CD4-positive, alpha-beta T cell treated with Interferon alpha-2 for 1 hour (primary cell): ENCODE measurements around the gene NDRG3.
"Not testable (repeated sequence)": the region's sequence is repeated elsewhere in the genome, so short reads cannot be mapped to it uniquely, and the experiment has no call there.

Source experiments
- DNase-seq, 2 donors: peaks; one replicate each; pipeline ENCODE4 v3.0.0-alpha.2; 2020 to 2022

NDRG3 gene

DNA sequence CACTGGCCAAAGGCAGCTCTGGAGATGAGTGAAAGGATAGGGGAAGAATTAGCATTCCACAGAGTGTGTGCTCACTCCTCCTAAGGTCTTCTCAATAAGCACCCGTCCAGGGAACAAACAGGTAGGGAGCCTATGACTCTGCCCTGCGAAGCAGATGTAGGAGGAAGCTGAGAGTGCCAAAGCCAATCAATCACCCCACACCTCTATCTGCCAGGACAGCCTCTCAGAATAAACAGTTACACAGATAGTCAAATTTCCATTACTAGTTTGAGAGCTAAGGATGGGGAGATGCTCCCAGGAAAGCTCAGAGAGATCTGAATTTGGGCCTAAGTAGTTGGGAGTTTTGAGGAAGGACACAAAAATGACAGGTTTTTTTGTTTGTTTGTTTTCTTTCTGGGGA lies 59.4 kb downstream of the NDRG3 start:
- no peak for DNase-seq

DNA sequence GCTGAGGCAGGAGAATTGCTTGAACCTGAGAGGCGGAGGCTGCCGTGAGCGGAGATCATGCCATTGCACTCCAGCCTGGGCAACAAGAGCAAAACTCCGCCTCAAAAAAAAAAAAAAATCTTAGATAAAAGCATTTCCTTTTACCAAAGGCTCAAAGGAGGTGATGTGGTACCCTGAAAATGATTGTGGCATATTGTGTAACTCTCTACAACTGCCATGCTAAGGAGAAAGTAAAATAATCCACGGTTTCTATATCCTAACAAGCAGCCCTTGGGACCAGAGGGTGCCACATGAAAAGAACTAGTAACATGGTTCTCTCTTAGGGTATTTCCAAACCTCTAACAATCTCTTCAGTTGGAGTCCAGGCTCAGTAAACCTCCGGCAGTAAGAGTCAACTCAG lies 61.1 kb downstream of the NDRG3 start:
- DNase-seq, result no peak

DNA sequence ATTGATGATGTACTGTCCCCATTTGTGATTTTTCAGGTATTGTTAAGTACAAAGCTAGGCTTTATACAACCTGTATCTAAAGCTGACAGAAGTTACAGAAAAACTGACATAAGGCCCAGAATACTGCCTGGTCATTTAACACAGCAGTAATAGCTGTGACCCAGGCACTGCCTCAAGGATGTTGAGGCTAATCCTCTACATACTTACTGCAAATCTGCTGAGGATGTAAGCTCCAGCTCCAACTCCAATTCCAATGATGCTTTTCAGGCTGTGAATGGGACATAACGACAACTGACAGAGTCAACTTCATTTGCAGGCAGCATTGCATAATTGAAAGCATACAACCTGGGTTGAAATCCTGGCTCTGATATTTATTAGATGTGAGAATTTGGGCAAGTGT lies 63.6 kb downstream of the NDRG3 start:
- no peak for DNase-seq

DNA sequence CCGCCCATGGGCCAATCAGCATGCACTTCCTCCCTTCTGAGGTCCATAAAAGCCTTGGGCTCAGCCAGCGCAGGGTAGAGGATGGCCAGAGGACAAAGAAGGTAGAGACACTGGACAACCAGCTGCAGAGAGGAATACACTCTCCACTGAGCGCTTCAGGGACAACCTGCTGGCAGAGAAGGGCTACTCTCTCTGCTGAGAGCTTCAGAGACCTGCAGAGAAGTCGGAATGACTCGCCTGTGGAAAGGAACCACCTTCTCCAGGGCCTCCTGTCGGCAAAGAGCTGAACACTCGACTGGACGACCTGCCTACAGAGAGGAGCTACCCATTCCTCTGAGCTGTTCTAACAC lies 68.5 kb downstream of the NDRG3 start:
- no peak for DNase-seq

DNA sequence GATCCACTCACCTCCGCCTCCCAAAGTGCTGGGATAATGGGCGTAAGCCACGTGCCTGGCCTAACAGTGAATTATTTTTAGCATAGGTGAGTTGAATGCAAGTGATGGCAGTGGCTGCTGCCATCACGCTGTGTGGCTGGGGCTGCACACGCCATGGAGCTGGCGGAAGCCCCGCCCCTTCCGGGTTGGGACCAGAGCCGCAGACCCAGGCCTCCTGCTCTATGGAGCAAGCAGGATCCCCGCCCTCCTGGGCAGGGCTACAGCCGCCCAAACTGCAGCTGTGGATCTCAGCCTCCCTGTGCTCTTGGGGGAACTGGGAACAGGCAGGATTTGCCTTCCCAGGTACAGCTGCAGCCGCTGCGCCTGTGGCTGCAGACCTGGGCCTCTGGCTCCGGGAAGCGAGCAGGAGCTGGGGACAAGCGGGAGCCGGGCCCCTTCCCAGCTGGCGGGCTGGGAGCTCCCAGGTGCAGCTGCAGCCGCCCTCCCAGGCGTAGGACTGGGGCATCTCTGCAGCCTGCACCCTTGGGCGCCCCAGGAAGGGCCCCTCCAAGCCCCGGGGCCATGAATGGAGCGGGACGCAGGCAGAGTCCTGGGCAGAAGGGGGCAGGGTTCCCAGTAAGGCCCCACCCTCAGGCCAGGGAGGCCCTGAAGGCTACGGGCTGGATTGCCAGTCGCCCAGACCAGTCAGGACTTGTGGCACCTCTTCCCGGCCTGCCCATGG lies 69.0 kb downstream of the NDRG3 start:
- DNase-seq, result no peak

DNA sequence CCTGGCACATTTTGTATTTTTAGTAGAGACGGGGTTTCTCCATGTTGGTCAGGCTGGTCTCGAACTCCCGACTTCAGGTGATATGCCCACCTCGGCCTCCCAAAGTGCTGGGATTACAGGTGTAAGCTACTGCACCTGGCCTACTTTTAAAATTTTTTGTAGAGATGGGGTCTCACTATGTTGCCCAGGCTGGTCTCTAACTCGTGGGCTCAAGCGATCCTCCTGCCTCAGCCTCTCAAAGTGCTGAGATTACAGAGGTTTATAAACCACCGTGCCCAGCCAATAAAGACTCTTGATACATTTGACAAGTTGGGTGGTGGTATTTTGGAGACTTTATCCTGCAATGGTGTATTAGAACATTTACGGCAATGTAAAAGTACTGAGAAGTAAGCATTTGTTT lies 70.3 kb downstream of the NDRG3 start:
- not testable (repeated sequence) for DNase-seq

DNA sequence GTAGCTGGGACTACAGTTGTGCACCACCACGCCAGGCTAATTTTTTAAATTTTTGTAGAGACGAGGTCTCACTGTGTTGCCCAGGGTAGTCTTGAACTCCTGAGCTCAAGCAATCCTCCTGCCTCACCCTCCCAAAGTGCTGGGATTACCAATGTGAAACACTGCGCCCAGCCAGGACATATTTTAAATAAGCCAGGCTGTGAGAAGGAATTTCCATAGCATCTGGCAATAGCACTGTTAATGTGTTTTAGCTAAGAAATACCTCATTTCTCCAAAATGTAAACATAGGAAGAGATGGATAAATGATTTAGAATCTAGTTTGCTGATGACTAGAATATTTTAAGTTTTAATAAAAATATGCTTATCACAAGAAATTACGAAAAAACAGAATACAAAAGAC lies 72.9 kb downstream of the NDRG3 start:
- no peak for DNase-seq

DNA sequence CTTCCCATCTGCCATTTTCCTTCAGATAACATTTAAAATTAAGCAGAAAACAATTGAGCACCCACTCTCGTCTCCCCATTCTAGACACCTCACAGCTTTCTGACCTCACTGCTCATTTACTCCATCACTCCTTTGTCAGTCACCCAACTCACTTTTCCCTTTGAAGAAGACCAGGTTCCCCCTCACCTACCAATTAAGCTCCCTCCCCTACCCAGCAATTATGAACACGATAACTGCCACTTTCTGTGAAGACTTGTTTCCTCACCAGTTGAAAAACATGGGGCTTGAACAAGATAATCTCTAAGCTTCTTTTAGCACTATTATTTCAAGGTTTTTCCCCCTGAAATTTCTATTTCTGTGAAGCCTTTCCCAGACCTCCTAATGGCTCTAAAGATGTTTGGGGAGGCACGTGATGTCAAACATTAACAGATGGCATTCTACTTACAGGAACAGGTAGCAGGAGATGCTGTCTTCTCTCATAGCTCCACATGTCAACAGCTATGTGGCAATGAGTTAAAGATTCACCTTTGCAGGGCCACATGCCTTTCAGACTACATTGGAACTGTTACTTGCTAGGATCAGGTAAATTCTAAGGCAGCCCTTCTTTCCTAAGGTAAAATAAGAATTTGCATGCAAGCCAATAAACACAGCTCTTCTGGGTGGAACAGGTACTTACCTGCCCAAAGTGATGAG lies 75.1 kb downstream of the NDRG3 start:
- DNase-seq, result no peak

DNA sequence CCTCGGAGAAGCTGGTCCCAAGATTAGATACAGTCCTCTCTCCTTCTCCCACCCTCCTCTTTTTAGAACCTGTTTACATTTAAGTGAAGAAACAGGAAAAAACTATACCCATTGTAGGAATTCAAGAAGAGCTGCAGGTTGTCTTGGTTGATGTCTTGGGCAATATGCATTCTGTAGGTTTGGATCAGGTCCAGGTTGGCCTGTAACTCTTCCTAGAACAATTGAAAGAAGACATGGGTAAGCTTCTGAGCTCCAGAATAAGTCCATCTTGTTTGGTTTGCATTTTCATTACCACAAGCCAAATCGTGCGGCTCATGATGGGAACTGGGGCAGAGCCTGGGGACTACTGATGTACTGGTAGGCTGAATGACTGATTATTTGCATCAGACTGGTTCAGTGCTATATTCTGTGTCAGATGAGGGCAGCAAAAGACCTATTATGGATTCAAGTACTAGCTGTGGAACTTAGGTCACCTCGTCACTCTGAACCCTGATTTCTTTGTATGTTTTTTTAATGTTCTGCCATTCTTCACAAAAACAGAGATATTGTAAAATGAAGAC lies 79.6 kb downstream of the NDRG3 start:
- DNase-seq, result peak in 1 of 2 donors; percentile 21

DNA sequence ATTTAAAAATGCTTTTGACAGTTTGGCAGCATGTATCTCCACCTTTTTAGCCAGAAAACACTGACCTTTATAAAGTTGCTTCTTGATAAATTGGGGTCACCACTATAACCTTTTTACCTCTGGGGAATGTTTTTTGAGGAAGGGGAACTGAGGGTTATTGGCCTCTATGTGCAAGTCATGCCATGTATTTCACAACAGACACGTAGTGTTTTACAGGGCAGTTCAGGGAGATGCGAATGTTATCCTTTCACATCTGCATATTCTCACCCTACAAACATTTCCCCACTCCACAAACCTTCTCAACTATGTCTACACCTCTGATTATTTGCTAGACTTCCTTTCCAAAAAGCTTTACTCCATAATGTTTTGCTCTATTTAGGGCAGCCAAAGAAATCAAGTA lies 82.9 kb downstream of the NDRG3 start:
- DNase-seq, result no peak

DNA sequence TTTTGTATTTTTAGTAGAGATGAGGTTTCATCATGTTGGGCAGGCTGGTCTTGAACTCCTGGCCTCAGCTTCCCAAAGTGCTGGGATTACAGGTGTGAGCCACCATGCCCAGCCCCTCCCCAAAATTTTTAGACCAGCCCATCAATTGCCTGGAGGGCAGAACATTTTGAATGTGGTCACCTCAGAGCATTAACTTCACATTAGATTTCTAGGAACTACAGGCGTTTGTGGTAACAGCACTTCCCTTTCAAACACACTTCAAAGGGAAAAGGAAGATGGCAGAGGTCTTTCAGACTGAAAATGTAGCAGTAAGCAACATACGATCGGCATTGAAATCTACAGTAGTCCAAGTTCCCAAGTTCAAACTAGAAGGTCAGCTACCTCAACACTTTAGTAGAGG lies 87.6 kb downstream of the NDRG3 start:
- peak in 1 of 2 donors; percentile 66 for DNase-seq

DNA sequence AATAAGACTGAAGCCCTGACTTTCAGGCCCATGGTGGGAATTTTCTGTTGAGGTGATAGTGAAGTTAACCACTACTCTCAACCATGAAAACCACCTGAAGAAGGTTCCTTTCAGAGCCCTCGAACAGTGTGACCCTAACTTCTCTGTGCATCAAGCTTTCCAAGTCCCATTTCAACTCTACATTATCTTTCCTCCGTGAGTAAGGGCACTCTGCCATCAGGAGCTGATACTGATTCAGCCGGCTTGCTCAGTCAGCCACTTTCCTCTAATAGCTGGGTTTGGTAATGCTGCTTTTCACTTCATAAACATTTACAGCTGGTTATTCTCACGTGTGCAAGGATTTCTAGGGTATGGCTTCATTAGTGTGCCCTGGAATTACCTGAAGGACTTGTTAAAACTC lies 89.2 kb downstream of the NDRG3 start:
- no peak for DNase-seq

DNA sequence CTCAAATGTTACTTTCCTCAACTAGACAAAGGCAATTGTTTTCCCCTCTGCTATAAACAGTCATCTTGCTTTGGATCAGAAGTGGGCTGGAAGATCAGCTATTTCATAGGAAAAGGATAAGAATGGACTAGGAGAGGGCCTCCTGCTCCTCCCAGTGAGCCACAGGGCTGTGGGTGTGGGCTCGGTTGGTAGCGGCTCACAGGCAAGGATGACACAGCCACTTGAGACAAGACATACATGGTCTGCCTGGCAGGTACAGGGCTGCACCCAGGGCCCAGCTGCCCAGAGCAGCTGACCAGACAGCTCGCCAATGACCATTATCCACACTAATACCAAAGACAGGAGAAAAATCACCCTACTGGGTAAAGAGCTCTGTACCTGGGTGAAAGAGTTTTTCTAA lies 90.9 kb downstream of the NDRG3 start:
- DNase-seq, result no peak

DNA sequence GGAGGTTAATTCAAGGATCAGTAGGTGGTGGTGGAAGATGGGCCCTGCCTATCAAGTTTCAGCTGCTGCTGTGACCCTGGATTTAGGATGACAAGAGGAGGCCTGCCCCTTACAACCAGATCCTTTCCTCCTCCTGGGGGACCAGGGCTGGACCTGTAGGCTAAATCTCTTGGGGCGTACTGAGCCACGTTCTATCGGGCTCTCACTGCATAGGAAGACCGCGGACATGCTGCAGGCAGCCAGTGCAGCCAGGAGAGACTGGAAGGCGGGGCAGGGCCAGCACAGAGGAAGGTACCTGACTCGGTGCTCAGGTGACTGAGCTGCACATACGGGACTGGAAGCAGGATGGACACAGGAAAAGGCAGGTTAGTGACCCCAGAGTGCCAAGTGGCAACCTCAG lies 91.4 kb downstream of the NDRG3 start:
- no peak for DNase-seq

DNA sequence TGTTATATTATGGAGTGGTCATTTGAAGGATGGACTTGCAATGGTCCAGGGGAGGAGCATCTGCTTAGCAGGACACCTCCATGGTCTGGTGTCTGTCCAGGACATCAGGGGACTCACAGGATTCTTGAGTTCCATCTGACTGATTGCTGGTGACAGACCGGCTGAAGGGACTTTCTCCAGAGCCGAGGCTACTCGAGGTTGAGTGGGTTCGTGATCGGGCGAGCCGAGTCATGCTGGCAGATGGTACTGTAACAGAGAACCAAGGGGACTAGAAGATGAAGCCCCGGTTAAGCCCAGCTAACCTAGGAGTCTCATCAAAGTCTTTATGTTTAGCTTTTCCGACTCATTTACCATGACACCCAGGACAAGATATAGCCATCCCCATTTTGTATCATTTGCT lies 92.4 kb downstream of the NDRG3 start:
- no peak for DNase-seq

DNA sequence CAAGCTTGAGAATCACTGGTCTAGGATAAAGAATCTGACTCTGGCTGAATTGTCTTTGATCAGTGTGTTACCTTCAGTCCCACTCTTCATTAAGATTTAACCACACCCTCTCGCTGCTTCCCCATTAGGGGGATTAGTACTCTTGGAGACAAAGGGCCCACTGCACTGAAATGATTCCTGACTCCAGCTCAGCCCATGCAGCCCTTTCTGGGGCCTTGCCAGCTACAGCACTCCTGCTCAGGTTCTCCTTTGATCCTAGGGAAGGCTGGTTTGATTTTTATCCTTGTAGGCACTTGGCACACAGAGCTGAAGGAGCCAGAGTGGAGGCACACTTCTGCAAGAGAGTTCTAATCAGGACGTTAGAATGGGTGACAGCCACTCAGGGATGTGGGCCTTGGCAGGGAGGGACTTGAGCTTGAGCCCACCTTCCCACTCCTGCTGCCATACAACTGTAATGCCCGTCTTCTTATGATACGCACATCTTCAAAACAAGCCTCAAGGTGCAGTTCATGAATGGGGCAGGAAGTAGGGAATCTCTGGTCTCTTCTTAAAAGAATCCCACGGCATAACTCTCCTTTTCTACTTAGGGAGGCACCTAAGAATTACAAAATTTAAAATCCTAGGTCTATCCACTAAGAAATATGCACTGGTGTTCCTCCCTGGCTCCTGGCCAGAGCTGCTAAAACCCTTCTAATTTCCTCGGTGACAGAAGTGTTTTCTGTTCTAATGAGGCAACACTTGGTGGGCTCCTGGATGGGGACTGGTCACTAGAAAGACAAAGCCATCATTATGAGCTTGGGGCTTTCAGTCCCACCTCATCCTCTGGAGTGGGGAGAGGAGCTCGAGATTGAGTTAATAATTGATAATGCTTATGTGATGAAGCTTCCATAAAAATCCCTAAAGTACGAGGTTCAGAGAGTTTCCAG lies 98.4 kb downstream of the NDRG3 start:
- no peak for DNase-seq

DNA sequence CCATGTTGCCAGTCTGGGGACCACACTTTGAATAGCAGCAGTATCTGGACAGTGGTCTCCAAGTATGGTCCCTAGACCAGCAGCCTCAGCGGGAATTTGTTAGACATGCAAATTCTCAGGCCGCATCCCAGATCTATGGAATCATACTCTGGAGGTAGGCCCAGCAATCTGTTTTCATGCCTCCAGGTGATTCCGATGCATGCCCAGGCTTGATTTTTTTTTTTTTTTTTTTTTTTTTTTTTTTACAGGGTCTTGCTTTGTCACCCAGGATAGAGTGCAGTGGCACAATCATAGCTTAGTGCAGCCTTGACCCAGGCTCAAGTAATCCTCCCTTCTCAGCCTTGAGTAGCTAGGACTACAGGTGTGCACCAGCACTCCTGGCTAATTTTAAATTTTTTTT lies 99.2 kb downstream of the NDRG3 start:
- no peak for DNase-seq

DNA sequence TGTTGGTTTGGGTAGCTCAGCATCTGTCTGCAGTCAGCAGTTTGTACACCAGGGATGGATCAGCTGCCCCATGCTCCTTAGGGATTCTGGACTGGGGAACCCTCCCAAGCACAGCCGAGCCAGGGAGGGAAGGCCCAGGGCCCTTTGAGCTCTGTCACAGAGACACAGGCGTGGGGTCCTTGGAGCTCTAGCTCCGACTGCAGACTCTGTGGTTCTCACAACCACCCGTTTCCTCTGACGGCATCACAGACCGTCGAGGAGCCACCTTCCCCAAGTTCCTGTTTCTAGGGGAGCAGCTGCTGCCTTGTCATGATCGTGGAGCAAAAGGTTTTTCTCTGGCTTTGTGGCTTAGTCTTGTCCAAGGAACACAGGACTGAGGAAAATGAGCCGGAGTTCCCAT lies 99.9 kb downstream of the NDRG3 start, which contains the start of gene SLA2:
Gene SLA2, minus strand, starts transcription at position 199 of the 400 bp plus-strand sequence. CDS start 4,861 bp downstream, outside the sequence.
- peak; percentile 67 to 70 for DNase-seq

DNA sequence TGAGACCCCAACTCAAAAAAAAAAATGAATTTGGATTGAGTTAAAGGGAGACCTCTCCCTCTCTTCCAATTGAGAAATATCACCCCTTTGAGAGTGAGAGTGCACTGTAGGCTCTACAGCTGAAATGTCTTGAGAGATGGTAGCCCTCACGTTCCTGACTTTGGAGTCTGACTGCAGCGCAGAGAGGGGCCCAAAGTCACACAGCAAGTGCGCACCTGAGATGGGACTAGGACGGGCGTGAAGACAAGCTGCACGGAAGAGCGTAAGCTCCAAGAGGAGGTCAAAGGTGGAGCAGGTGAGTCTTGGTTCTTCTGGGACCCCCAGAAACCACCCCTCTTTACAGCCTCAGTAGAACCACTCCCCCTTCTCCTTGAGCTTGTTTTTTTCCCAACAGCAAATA lies 100.5 kb downstream of the NDRG3 start:
- no peak for DNase-seq

DNA sequence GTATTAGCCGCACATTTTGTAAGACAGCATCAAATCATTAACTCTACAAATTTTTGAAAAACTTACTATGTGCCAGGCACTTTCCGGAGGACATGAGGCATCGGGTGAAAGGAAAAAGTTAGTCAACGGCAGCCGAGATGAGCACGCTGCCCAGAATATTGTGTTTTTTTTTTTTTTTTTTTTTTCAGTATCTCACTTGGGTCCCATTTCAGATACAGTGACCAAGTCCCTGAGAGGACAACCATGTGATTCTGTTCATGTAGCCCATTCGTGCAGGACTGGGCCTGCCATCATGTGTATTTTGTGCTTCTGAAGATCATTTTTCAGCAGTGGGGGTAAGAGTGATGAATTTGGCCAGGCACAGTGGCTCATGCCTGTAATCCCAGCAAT lies 101.2 kb downstream of the NDRG3 start:
- no peak for DNase-seq

DNA sequence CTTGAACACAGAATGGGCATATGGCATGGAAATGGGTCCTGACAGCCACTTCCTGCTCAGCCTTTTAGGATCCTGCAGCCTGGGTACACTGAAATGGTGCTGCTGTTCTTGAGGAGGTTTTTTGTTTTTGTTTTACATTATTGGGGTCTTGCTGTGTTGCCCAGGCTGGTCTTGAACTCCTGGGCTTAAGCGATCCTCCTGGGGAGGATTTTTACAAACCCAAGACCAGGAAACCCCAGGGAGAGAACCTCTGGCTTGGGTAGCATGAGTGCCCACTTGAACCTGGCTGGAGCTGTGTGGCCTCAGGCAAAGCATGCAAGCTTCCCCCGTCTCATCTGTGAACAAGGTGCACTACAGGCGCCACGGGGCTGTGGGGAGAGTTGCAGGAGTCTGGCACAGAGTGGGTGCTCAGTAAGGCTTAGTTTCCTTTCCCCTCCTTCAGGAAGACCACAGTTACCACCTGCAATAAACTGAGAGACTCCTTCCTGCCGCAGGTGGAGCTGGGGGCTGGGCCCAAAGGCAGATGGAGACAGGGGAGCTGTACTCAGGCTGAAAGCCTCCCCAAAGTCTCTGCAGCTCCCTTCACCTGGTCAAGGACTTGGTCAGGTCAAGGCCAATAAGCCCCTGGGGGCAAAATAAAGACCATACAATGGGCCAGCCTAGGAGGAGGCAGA lies 101.7 kb downstream of the NDRG3 start:
- peak; percentile 41 to 75 for DNase-seq

DNA sequence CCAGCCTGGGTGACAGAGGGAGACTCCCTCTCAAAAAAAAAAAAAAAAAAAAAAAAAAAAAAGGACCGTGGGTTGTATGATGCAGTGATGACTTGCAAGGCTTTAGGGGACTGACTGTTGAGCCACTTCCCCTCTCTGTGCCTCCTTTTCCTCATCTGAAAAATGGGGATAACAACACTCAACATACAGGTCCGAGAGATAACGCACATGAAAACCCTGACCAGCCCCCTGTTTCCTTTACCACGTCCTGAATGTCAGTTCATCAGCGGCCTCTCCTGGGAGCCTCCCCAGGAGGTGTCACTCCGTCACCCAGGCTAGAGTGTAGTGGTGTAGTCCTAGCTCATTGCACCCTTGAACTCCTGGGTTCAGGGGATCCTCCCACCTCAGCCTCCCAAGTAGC lies 103.8 kb downstream of the NDRG3 start:
- DNase-seq, result no peak

DNA sequence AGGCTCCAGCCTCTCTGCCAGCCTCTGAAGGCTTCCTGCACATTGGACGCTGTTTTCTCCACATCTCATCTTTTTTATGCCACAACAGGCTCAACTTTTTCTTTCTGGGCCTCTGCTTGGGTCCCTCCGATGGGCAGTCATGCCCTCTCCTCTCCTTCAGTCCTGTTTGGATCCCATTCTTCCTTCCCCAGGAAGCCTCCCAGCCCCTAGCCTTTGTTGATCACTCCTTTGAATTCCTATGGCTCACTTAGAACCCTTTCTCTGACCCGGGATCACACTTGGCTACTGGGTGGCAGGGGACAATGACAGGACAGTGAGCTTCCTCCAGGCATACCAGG lies 104.4 kb downstream of the NDRG3 start:
- DNase-seq, result no peak
